ENCODE data around the gene PLGRKT. TPM values are rescaled to one million over a fixed set of nuclear protein-coding genes. Genes with fewer than 3 reads are reported as not detected.

The PLGRKT gene
- total RNA-seq, 1 experiment from 2014 or later = 11.4 TPM

- no TSS peak for BruUV-seq (replicated peaks)
- intact Hi-C loops (cut with micrococcal nuclease) = no loop called here
- CTCF ChIA-PET = no interaction called here
Observed at GRCh38 chr9:5443850-5444249, 6.1 kb upstream of the PLGRKT start.

GRCh38 chr9:5442400-5443011 lies 4.8 kb upstream of the PLGRKT start:
- no peaks in the 10 kb centered on the region for H3K27me3 ChIP-seq (ENCODE audit: low read length)
- H3K79me2 ChIP-seq (ENCODE audit: low read length) = no peaks in the 10 kb centered on the region
- TF ChIP-seq CTCF (conservative IDR thresholded peaks at IDR 0.05; ENCODE audit: low read depth, low read length) (peak; percentile 62), EZH2 (IDR thresholded peaks at IDR 0.05; ENCODE audit: low read length, unreplicated experiment) (no peak)
- no peak overlapping the region for H3K4me2 ChIP-seq (ENCODE audit: low read length)
- no peak overlapping the region for H2AFZ ChIP-seq (ENCODE audit: low read length)
- POLR2A ChIA-PET (ENCODE audit: unreplicated experiment) = no interaction called here
- no peak overlapping the region for H3K9ac ChIP-seq (ENCODE audit: low read length)
- peak; percentile 67 for DNase-seq
- no TSS peak for BruUV-seq (replicated peaks)
- H3K4me3 ChIP-seq (ENCODE audit: low read length) = no peak overlapping the region
- ATAC-seq = 0 out of 2 replicates have a peak, but pooled peaks have one; percentile 19
- intact Hi-C loops (cut with micrococcal nuclease) = no loop called here
- CTCF ChIA-PET = interaction anchor here (0.6 to 1.0 kb wide), 4 partner anchors 16 to 256 kb away, joined by 3 to 6 read pairs (median 5); no protein-coding TSS in a partner anchor
- no peak overlapping the region for H3K27ac ChIP-seq (ENCODE audit: low read length)
- no peaks in the 10 kb centered on the region for H3F3A ChIP-seq (ENCODE audit: low read length, unreplicated experiment)
- H3K9me2 ChIP-seq (replicated peaks; ENCODE audit: low read length) = no peaks in the 10 kb centered on the region
- H3K9me3 ChIP-seq (ENCODE audit: low read length) = no peaks in the 10 kb centered on the region
- peaks cover 31% of the 10 kb centered on the region for H3K4me1 ChIP-seq (ENCODE audit: insufficient read depth, low read length)
- H4K20me1 ChIP-seq (ENCODE audit: low read length) = no peaks in the 10 kb centered on the region
- no peaks in the 10 kb centered on the region for H3K36me3 ChIP-seq (ENCODE audit: low read depth, low read length)

More at GRCh38 chr9:5443850-5444249, 6.1 kb upstream of the PLGRKT start:
- TF ChIP-seq EZH2 (IDR thresholded peaks at IDR 0.05; ENCODE audit: low read length, unreplicated experiment) = no peak
- no peak for TF ChIP-seq CTCF (conservative IDR thresholded peaks at IDR 0.05; ENCODE audit: low read depth, low read length)
- Histone ChIP-seq H4K20me1 (ENCODE audit: low read length) (no peaks in the 10 kb centered on the region), H3F3A (ENCODE audit: low read length, unreplicated experiment) (no peaks in the 10 kb centered on the region), H2AFZ (ENCODE audit: low read length) (no peak overlapping the region), H3K4me3 (ENCODE audit: low read length) (no peak overlapping the region), H3K4me1 (ENCODE audit: insufficient read depth, low read length) (peaks cover 37% of the 10 kb centered on the region), H3K4me2 (ENCODE audit: low read length) (no peak overlapping the region), H3K27ac (ENCODE audit: low read length) (no peak overlapping the region), H3K9me2 (replicated peaks; ENCODE audit: low read length) (no peaks in the 10 kb centered on the region), H3K9me3 (ENCODE audit: low read length) (no peaks in the 10 kb centered on the region), H3K9ac (ENCODE audit: low read length) (no peak overlapping the region), H3K27me3 (ENCODE audit: low read length) (no peaks in the 10 kb centered on the region), H3K36me3 (ENCODE audit: low read depth, low read length) (no peaks in the 10 kb centered on the region), H3K79me2 (ENCODE audit: low read length) (no peaks in the 10 kb centered on the region)
- ATAC-seq = no peak
- no peak for DNase-seq
- POLR2A ChIA-PET (ENCODE audit: unreplicated experiment) = no interaction called here

- no peak for ATAC-seq
- DNase-seq = peak; percentile 52
- Histone ChIP-seq H3K9me2 (replicated peaks; ENCODE audit: low read length) (no peaks in the 10 kb centered on the region), H3K36me3 (ENCODE audit: low read depth, low read length) (no peaks in the 10 kb centered on the region), H2AFZ (ENCODE audit: low read length) (no peak overlapping the region), H3K4me1 (ENCODE audit: insufficient read depth, low read length) (peaks cover 27% of the 10 kb centered on the region), H3K27ac (ENCODE audit: low read length) (no peak overlapping the region), H3K9me3 (ENCODE audit: low read length) (no peaks in the 10 kb centered on the region), H3K9ac (ENCODE audit: low read length) (no peak overlapping the region), H3F3A (ENCODE audit: low read length, unreplicated experiment) (peaks cover 3% of the 10 kb centered on the region), H3K27me3 (ENCODE audit: low read length) (no peaks in the 10 kb centered on the region), H3K79me2 (ENCODE audit: low read length) (no peaks in the 10 kb centered on the region), H3K4me2 (ENCODE audit: low read length) (no peak overlapping the region), H3K4me3 (ENCODE audit: low read length) (no peak overlapping the region), H4K20me1 (ENCODE audit: low read length) (no peaks in the 10 kb centered on the region)
- intact Hi-C loops (cut with micrococcal nuclease) = no loop called here
- BruUV-seq (replicated peaks) = no TSS peak
- CTCF ChIA-PET = no interaction called here
- POLR2A ChIA-PET (ENCODE audit: unreplicated experiment) = no interaction called here
- TF ChIP-seq EZH2phosphoT487 (IDR thresholded peaks at IDR 0.05; ENCODE audit: borderline replicate concordance, low read length) (no peak), CTCF (conservative IDR thresholded peaks at IDR 0.05; ENCODE audit: low read depth, low read length) (no peak), EZH2 (IDR thresholded peaks at IDR 0.05; ENCODE audit: low read length, unreplicated experiment) (no peak)
Observed at GRCh38 chr9:5441043-5441442, 3.3 kb upstream of the PLGRKT start.
